ENCODE data around the gene NPB.

The NPB gene

DNA sequence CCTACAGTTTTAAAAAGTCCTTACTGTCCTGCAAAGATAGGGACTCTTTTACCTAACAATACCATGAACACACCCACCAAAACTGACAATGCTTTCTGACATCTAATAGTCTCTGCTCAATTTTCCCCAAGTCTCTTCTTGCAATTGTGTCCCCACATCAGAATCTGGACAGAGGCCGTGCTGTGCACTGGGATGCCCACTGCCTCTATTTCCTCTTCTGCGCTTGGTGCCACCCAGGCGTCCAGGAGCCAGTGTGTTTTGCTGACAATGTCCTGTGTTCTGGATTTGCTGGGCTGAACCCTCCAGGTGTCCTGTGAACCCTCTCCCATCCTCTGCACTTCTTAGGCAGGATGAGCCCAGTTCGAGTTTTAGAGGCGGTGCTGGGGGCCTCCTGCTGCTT is 24.5 kb upstream of the NPB start:
- ChIA-PET POLR2A (no interaction called here), CTCF (no interaction called here)
- DNase-seq (ENCODE audit: extremely low spot score), result no peak
- TF ChIP-seq TARDBP (IDR thresholded peaks at IDR 0.05), result no peak

DNA sequence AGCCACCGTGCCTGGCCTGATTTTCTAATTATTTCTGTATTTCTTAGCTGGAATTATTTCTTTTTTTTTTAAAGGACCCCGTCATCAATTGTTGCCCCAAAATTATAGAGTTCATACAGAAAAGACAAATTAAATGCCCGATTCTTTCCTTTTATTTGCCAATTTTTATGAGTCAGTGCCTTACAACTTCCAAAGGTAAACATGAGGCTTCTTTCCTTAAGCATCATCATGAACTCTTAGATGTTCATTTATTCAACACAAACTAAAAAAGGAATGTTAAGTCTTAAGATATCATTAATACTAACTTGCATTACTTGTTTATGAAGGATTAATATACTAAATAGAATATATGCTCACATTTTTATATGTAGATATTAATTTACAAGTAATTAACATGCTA is 23.7 kb upstream of the NPB start:
- CTCF ChIA-PET, result no interaction called here
- POLR2A ChIA-PET, result interaction anchor here (1.5 kb wide), 1 partner anchor 8 kb away, joined by 8 read pairs; no protein-coding TSS in a partner anchor
- DNase-seq (ENCODE audit: extremely low spot score), result no peak
- TF ChIP-seq HDGF (IDR thresholded peaks at IDR 0.05; ENCODE audit: borderline replicate concordance) (no peak), TARDBP (IDR thresholded peaks at IDR 0.05) (no peak), SP1 (IDR thresholded peaks at IDR 0.05) (no peak), L3MBTL2 (conservative IDR thresholded peaks at IDR 0.05) (no peak), ZNF384 (IDR thresholded peaks at IDR 0.05) (no peak), ELF4 (IDR thresholded peaks at IDR 0.05) (no peak), FOXA1 (IDR thresholded peaks at IDR 0.05) (no peak), CTBP1 (IDR thresholded peaks at IDR 0.05; ENCODE audit: borderline replicate concordance) (no peak), BHLHE40 (IDR thresholded peaks at IDR 0.05; ENCODE audit: borderline replicate concordance) (no peak), SUZ12 (IDR thresholded peaks at IDR 0.05) (no peak), FOXK2 (IDR thresholded peaks at IDR 0.05) (no peak), ARNT (IDR thresholded peaks at IDR 0.05) (no peak), NFRKB (IDR thresholded peaks at IDR 0.05) (no peak), FOXM1 (IDR thresholded peaks at IDR 0.05; ENCODE audit: borderline replicate concordance) (no peak), LEF1 (IDR thresholded peaks at IDR 0.05; ENCODE audit: borderline replicate concordance) (no peak)

DNA sequence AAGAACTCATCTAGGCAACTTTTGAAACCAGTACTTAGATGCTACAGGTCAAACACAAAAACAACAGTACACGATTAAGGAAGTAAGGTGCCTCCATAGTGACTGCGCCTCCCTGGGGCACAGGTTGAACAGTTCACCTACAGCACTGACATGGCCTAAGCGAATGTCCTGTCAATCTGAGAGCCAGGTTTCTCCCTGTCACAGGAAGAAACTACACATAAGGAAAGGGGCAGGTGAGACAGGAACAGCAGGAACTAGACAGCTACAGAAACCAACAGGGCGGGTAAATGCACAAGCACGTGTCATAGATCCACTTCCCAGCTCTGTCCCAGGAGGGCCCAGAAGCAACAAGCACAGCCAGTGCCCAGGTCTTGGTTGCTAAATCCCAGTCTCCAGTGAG is 22.9 kb upstream of the NPB start:
- ChIA-PET POLR2A (interaction anchor here (1.1 to 1.5 kb wide), 2 partner anchors 9 to 13 kb away, joined by 3 to 8 read pairs; partner anchors contain the start of genes ALYREF and ANAPC11), CTCF (no interaction called here)
- no peak for DNase-seq (ENCODE audit: extremely low spot score)
- TF ChIP-seq ARNT (IDR thresholded peaks at IDR 0.05), result no peak

DNA sequence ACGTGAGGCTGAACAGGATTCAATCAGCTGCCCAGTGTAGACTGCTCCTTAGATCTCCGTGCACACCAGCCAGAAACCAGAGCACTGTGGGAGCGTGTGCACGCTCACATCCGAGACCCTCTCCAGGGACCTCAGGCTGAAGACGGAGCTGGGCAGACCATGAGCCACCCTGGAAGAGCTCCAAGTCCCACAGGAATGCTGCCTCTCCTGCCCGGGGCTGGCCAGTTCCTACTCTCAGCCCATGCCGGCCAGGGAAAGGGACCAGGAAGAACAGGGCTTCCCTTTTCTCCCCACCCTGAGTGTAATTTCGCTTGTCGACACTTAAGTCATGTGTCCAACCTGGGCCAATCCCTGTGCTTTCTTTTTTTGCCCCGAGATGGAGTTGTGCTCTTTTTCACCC is 17.5 kb upstream of the NPB start:
- CTCF ChIA-PET, result interaction anchor here (0.7 kb wide), 1 partner anchor 21 kb away, joined by 3 read pairs; no protein-coding TSS in a partner anchor
- no peak for TF ChIP-seq FOXM1 (IDR thresholded peaks at IDR 0.05; ENCODE audit: borderline replicate concordance)
- TF ChIP-seq FOXA1 (IDR thresholded peaks at IDR 0.05), result no peak
- TF ChIP-seq, protein P1, sequence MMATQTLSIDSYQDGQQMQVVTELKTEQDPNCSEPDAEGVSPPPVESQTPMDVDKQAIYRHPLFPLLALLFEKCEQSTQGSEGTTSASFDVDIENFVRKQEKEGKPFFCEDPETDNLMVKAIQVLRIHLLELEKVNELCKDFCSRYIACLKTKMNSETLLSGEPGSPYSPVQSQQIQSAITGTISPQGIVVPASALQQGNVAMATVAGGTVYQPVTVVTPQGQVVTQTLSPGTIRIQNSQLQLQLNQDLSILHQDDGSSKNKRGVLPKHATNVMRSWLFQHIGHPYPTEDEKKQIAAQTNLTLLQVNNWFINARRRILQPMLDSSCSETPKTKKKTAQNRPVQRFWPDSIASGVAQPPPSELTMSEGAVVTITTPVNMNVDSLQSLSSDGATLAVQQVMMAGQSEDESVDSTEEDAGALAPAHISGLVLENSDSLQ (IDR thresholded peaks at IDR 0.05), result no peak
- TF ChIP-seq FOXK2 (IDR thresholded peaks at IDR 0.05), result no peak
- TF ChIP-seq L3MBTL2 (conservative IDR thresholded peaks at IDR 0.05), result no peak
- TF ChIP-seq ELF4 (IDR thresholded peaks at IDR 0.05), result no peak
- TF ChIP-seq ZNF384 (IDR thresholded peaks at IDR 0.05), result no peak
- no peak for TF ChIP-seq SP1 (IDR thresholded peaks at IDR 0.05)
- TF ChIP-seq ARNT (IDR thresholded peaks at IDR 0.05), result no peak
- TF ChIP-seq TARDBP (IDR thresholded peaks at IDR 0.05), result no peak
- no peak for TF ChIP-seq NFRKB (IDR thresholded peaks at IDR 0.05)
- TF ChIP-seq BHLHE40 (IDR thresholded peaks at IDR 0.05; ENCODE audit: borderline replicate concordance), result no peak
- POLR2A ChIA-PET, result interaction anchor here (1.3 to 3.8 kb wide), 2 partner anchors 11 to 12 kb away, joined by 5 to 30 read pairs; no protein-coding TSS in a partner anchor
- DNase-seq (ENCODE audit: extremely low spot score), result no peak

DNA sequence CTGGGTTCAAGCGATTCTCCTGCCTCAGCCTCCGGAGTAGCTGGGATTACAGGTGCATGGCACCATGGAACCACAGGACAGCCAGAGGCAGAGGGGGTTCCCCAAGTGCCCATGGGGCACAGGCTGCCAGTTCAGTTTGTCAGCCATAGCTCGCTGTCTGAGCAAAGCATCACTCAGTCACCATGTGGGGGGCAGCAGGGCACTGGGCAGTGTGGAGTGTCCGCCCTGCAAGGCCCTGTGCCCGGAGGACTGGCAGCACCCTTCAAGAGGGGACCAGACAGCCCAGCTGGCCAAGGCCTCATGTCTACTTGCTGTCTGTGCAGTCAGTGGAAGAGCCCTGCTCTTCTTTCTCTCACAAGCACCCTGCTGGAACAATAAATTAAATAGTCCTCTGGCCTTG is 17.1 kb upstream of the NPB start:
- DNase-seq (ENCODE audit: extremely low spot score), result no peak
- ChIA-PET POLR2A (interaction anchor here (1.3 to 3.8 kb wide), 3 partner anchors 12 to 15 kb away, joined by 5 to 30 read pairs (median 10); partner anchors contain the start of gene ARHGDIA), CTCF (interaction anchor here (0.7 kb wide), 1 partner anchor 21 kb away, joined by 3 read pairs; no protein-coding TSS in a partner anchor)
- TF ChIP-seq ELF4 (IDR thresholded peaks at IDR 0.05), result no peak
- TF ChIP-seq NFRKB (IDR thresholded peaks at IDR 0.05), result no peak
- TF ChIP-seq HDGF (IDR thresholded peaks at IDR 0.05; ENCODE audit: borderline replicate concordance), result no peak
- TF ChIP-seq FOXA1 (IDR thresholded peaks at IDR 0.05), result no peak
- no peak for TF ChIP-seq BHLHE40 (IDR thresholded peaks at IDR 0.05; ENCODE audit: borderline replicate concordance)
- no peak for TF ChIP-seq ARNT (IDR thresholded peaks at IDR 0.05)
- no peak for TF ChIP-seq FOXK2 (IDR thresholded peaks at IDR 0.05)
- no peak for TF ChIP-seq SP1 (IDR thresholded peaks at IDR 0.05)
- no peak for TF ChIP-seq CTBP1 (IDR thresholded peaks at IDR 0.05; ENCODE audit: borderline replicate concordance)
- TF ChIP-seq, protein P1 (IDR thresholded peaks at IDR 0.05), result no peak
- no peak for TF ChIP-seq L3MBTL2 (conservative IDR thresholded peaks at IDR 0.05)
- TF ChIP-seq LEF1 (IDR thresholded peaks at IDR 0.05; ENCODE audit: borderline replicate concordance), result no peak
- TF ChIP-seq SUZ12 (IDR thresholded peaks at IDR 0.05), result no peak

DNA sequence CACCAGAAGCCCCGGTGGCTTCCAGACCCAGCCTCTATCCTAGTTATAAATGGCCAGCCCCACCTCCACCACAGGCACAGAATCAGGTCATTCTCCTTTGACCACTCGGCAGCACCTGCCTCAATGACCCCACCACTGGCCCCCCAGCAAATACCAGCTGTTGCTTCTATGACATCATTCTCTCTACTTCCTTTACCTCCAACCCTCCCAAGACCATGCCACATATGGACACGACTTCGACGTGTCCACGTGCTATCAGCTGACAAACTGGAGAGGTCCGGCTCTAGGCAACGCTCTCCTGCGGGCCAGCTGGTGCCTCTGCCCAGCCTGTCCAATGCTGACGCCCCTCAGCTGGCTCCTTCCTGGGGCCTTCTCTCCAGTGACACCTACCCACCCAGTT is 16.6 kb upstream of the NPB start:
- TF ChIP-seq LEF1 (IDR thresholded peaks at IDR 0.05; ENCODE audit: borderline replicate concordance), result no peak
- TF ChIP-seq HDGF (IDR thresholded peaks at IDR 0.05; ENCODE audit: borderline replicate concordance), result no peak
- no peak for TF ChIP-seq SUZ12 (IDR thresholded peaks at IDR 0.05)
- TF ChIP-seq, protein P1 (IDR thresholded peaks at IDR 0.05), result no peak
- no peak for TF ChIP-seq ARNT (IDR thresholded peaks at IDR 0.05)
- TF ChIP-seq FOXM1 (IDR thresholded peaks at IDR 0.05; ENCODE audit: borderline replicate concordance), result no peak
- TF ChIP-seq FOXK2 (IDR thresholded peaks at IDR 0.05), result no peak
- TF ChIP-seq NFRKB (IDR thresholded peaks at IDR 0.05), result no peak
- no peak for TF ChIP-seq SP1 (IDR thresholded peaks at IDR 0.05)
- no peak for DNase-seq (ENCODE audit: extremely low spot score)
- POLR2A ChIA-PET, result interaction anchor here (2.4 to 3.8 kb wide), 2 partner anchors 12 to 15 kb away, joined by 10 to 30 read pairs; partner anchors contain the start of gene ARHGDIA
- CTCF ChIA-PET, result interaction anchor here (0.7 kb wide), 1 partner anchor 20 kb away, joined by 3 read pairs; no protein-coding TSS in a partner anchor
